AG10803 (cell line): ENCODE measurements around the gene SEMA6B.

Experiments used
- DNase-seq: peaks from one replicate; pipeline ENCODE4 v3.0.0; 2010; ENCODE audit warnings: low read depth
- H3K4me3 ChIP-seq: 2 replicates; pipeline ENCODE4 v1.5.1; 2011; ENCODE audit warnings: mild to moderate bottlenecking, low read length, control low read depth
- CTCF ChIP-seq: conservative IDR thresholded peaks from 2 replicates; pipeline ENCODE4 v1.5.1; 2011; ENCODE audit warnings: mild to moderate bottlenecking, low read length, control low read depth, inconsistent platforms

SEMA6B gene

GRCh38 chr19:4541114-4541805 lies 18.2 kb downstream of the SEMA6B start:
- no peak overlapping the region for H3K4me3 ChIP-seq
- DNase-seq: no peak
- no peak for TF ChIP-seq CTCF

- no peak within 1 kb of the TSS for H3K4me3 ChIP-seq
- no peak for DNase-seq
Observed at GRCh38 chr19:4539693-4540581, 19.5 kb downstream of the SEMA6B start, which contains the start of gene LRG1. TSS of gene LRG1 (minus strand) at chr19:4540036. CDS start at chr19:4540013, 23 bp downstream.

GRCh38 chr19:4539169-4539692 lies 20.3 kb downstream of the SEMA6B start:
- no peak for TF ChIP-seq CTCF
- DNase-seq: no peak
- H3K4me3 ChIP-seq: no peak overlapping the region

More at GRCh38 chr19:4539693-4540581, 19.5 kb downstream of the SEMA6B start, which contains the start of gene LRG1:
- no peak for TF ChIP-seq CTCF

- no peak for DNase-seq
- H3K4me3 ChIP-seq: no peak overlapping the region
- TF ChIP-seq CTCF: no peak
Observed at GRCh38 chr19:4538601-4538954, 20.9 kb downstream of the SEMA6B start.

- H3K4me3 ChIP-seq: no peak overlapping the region
- DNase-seq: no peak
- TF ChIP-seq CTCF: no peak
Observed at GRCh38 chr19:4537953-4538600, 21.4 kb downstream of the SEMA6B start.

- no peak overlapping the region for H3K4me3 ChIP-seq
- TF ChIP-seq CTCF: no peak
- no peak for DNase-seq
Observed at GRCh38 chr19:4536798-4537197, 22.7 kb downstream of the SEMA6B start.
